Osteoblast (primary cell): ENCODE measurements around the gene MPV17. TPM values are rescaled to one million over a fixed set of nuclear protein-coding genes. Genes with fewer than 3 reads are reported as not detected.
A peak's percentile ranks its signal among the peaks of the same experiment; 100 is the strongest.
"Not testable (repeated sequence)": the region's sequence is repeated elsewhere in the genome, so short reads cannot be mapped to it uniquely, and the experiment has no call there.

Source experiments
- DNase-seq: peaks from one replicate; pipeline ENCODE4 v3.0.0; 2011; ENCODE audit warnings: low spot score, mixed read lengths; ENCODE audit not compliant: insufficient read length; ENCODE audit errors: missing footprints
- H2AFZ ChIP-seq: 2 replicates; pipeline ENCODE4 v1.6.0; 2011; ENCODE audit warnings: mild to moderate bottlenecking, low read length
- H3K27ac ChIP-seq: 2 replicates; pipeline ENCODE4 v1.5.1; 2011; ENCODE audit warnings: mild to moderate bottlenecking, low read depth, low read length, moderate library complexity
- H3K27me3 ChIP-seq: 2 replicates; pipeline ENCODE4 v1.6.0; 2012; ENCODE audit warnings: mild to moderate bottlenecking, control low read depth, inconsistent platforms, low read length, moderate library complexity; ENCODE audit not compliant: insufficient read depth
- H3K36me3 ChIP-seq: 2 replicates; pipeline ENCODE4 v1.5.1; 2011; ENCODE audit warnings: mild to moderate bottlenecking, low read length, control low read depth, moderate library complexity; ENCODE audit not compliant: insufficient read depth
- H3K4me1 ChIP-seq: 2 replicates; pipeline ENCODE4 v1.5.1; 2011; ENCODE audit warnings: mild to moderate bottlenecking, low read length, control low read depth, moderate library complexity; ENCODE audit not compliant: insufficient read depth
- H3K4me2 ChIP-seq: 2 replicates; pipeline ENCODE4 v1.6.0; 2011; ENCODE audit warnings: mild to moderate bottlenecking, low read length; ENCODE audit not compliant: insufficient read depth
- H3K4me3 ChIP-seq: fragments of 200-600 bp; sonication (generic); 3 replicates; pipeline ENCODE4 v1.5.1; 2012; ENCODE audit warnings: mild to moderate bottlenecking, low read length, inconsistent platforms; ENCODE audit not compliant: insufficient read depth
- H3K79me2 ChIP-seq: 2 replicates; pipeline ENCODE4 v1.6.0; 2012; ENCODE audit warnings: mild to moderate bottlenecking, low read length, control low read depth, inconsistent platforms; ENCODE audit not compliant: insufficient read depth
- H3K9me3 ChIP-seq: 2 replicates; pipeline ENCODE4 v1.5.1; 2011; ENCODE audit warnings: low read depth, low read length, control low read depth
- H4K20me1 ChIP-seq: 2 replicates; pipeline ENCODE4 v1.6.0; 2012; ENCODE audit warnings: mild to moderate bottlenecking, low read length, control low read depth; ENCODE audit not compliant: insufficient read depth
- CTCF ChIP-seq: IDR thresholded peaks from 2 replicates; pipeline ENCODE4 v1.5.1; 2011; ENCODE audit warnings: mild to moderate bottlenecking, low read depth, low read length, moderate library complexity; ENCODE audit errors: extremely low read depth
- total RNA-seq: library from RNA; depleted of rRNA; stranded (reverse); fragments of >200 nt; gene quantifications from 2 replicates; pipeline ENCODE4 v1.2.3, GENCODE V29; 2012

The MPV17 gene
- total RNA-seq, 1 donor, result 98.8 TPM

DNA sequence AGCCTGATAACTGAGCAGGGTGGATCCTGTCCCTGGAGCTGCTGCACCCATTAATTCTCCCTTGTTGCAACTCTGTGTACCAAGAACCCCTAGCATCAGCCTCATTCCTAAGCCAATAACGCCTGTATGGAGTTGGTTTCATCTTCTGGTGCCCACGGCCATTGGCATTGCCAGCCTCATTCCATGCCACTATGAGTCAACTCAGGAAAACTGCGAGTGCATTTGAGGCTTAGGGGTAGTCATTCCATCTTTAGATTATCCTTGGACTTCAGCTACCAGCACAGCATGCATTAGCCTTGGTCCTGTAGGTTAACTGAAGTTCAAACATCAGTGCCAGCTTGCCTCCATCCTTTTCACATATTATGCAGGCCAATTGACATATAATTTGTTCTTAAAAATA is 42.1 kb downstream of the MPV17 start:
- H3K27ac ChIP-seq, result no peak overlapping the region
- no peak for TF ChIP-seq CTCF
- H3K4me3 ChIP-seq, result no peak overlapping the region
- peaks cover 25% of the 10 kb centered on the region for H3K4me1 ChIP-seq
- peak; percentile 77 for DNase-seq
- no peak overlapping the region for H3K4me2 ChIP-seq
- peaks cover 6% of the 10 kb centered on the region for H3K27me3 ChIP-seq
- H3K36me3 ChIP-seq, result no peaks in the 10 kb centered on the region
- H3K9me3 ChIP-seq, result no peaks in the 10 kb centered on the region
- no peak overlapping the region for H2AFZ ChIP-seq
- H4K20me1 ChIP-seq, result no peaks in the 10 kb centered on the region
- no peaks in the 10 kb centered on the region for H3K79me2 ChIP-seq

- peaks cover 3% of the 10 kb centered on the region for H3K27me3 ChIP-seq
- H3K4me1 ChIP-seq, result peaks cover 32% of the 10 kb centered on the region
- H2AFZ ChIP-seq, result no peak overlapping the region
- no peak for TF ChIP-seq CTCF
- H3K4me3 ChIP-seq, result no peak overlapping the region
- no peak overlapping the region for H3K27ac ChIP-seq
- H3K4me2 ChIP-seq, result no peak overlapping the region
- no peaks in the 10 kb centered on the region for H4K20me1 ChIP-seq
- H3K36me3 ChIP-seq, result no peaks in the 10 kb centered on the region
- H3K79me2 ChIP-seq, result no peaks in the 10 kb centered on the region
- no peaks in the 10 kb centered on the region for H3K9me3 ChIP-seq
- no peak for DNase-seq
Observed at GRCh38 chr2:27278010-27278409, 44.9 kb downstream of the MPV17 start.

GRCh38 chr2:27275211-27276150 is 47.4 kb downstream of the MPV17 start, which contains the start of gene DNAJC5G:
TSS of gene DNAJC5G (plus strand) at chr2:27275433. CDS start at chr2:27276729, 1,296 bp downstream.
- no peaks in the 10 kb centered on the region for H3K36me3 ChIP-seq
- TF ChIP-seq CTCF, result no peak
- no peak within 1 kb of the TSS for H3K27ac ChIP-seq
- H4K20me1 ChIP-seq, result no peaks in the 10 kb centered on the region
- no peak within 1 kb of the TSS for H3K4me2 ChIP-seq
- DNase-seq, result no peak
- H3K4me1 ChIP-seq, result peaks cover 14% of the 10 kb centered on the region
- H3K4me3 ChIP-seq, result no peak within 1 kb of the TSS
- H3K27me3 ChIP-seq, result peaks cover 8% of the 10 kb centered on the region
- H3K9me3 ChIP-seq, result no peaks in the 10 kb centered on the region
- H2AFZ ChIP-seq, result no peak within 1 kb of the TSS
- no peaks in the 10 kb centered on the region for H3K79me2 ChIP-seq

GRCh38 chr2:27272537-27273522 is 50.1 kb downstream of the MPV17 start:
- H3K4me3 ChIP-seq, H3K4me1 ChIP-seq, H4K20me1 ChIP-seq, H2AFZ ChIP-seq, DNase-seq, H3K79me2 ChIP-seq, H3K4me2 ChIP-seq, H3K27ac ChIP-seq, H3K36me3 ChIP-seq, H3K9me3 ChIP-seq: not testable (repeated sequence)
- H3K27me3 ChIP-seq, result peaks cover 19% of the 10 kb centered on the region
